Neuronal stem cell (in vitro differentiated cells): ENCODE results near the gene PHACTR3.

Experiments used
- DNase-seq: peaks from one replicate; pipeline ENCODE4 v3.0.0-alpha.2; 2013; ENCODE audit warnings: low spot score
- H2AFZ ChIP-seq: one replicate; pipeline ENCODE4 v1.6.1; 2013; ENCODE audit warnings: mild to moderate bottlenecking, low read length, inconsistent platforms
- H2AK5ac ChIP-seq: 2 replicates; pipeline ENCODE4 v1.6.1; 2013; ENCODE audit warnings: low read depth, mild to moderate bottlenecking, inconsistent platforms, low read length, moderate library complexity, mixed read lengths
- H2BK120ac ChIP-seq: 2 replicates; pipeline ENCODE4 v1.6.1; 2013; ENCODE audit warnings: low read depth, mild to moderate bottlenecking, inconsistent platforms, low read length, moderate library complexity, mixed read lengths
- H2BK12ac ChIP-seq: one replicate; pipeline ENCODE4 v1.6.1; 2013; ENCODE audit warnings: low read length, inconsistent platforms
- H2BK15ac ChIP-seq: 2 replicates; pipeline ENCODE4 v1.6.1; 2013; ENCODE audit warnings: mild to moderate bottlenecking, low read length, inconsistent platforms, mixed read lengths
- H2BK5ac ChIP-seq: one replicate; pipeline ENCODE4 v1.6.1; 2013; ENCODE audit warnings: inconsistent platforms, mild to moderate bottlenecking, low read length, moderate library complexity
- H3K14ac ChIP-seq: one replicate; pipeline ENCODE4 v1.6.1; 2013; ENCODE audit warnings: low read length, inconsistent platforms
- H3K18ac ChIP-seq: 2 replicates; pipeline ENCODE4 v1.6.1; 2013; ENCODE audit warnings: low read length, inconsistent platforms
- H3K23ac ChIP-seq: 2 replicates; pipeline ENCODE4 v1.6.1; 2013; ENCODE audit warnings: low read depth, mild to moderate bottlenecking, mixed read lengths, low read length, inconsistent platforms; ENCODE audit not compliant: poor library complexity
- H3K27ac ChIP-seq: replicated peaks from 3 replicates; pipeline ENCODE4 v1.5.1; 2013; ENCODE audit warnings: low read length, inconsistent platforms
- H3K27me3 ChIP-seq, 3 experiments: 2 replicates each; pipeline ENCODE4 v1.6.1; 2013; ENCODE audit warnings: low read length in 3 of 3, mild to moderate bottlenecking in 2 of 3, inconsistent platforms in 1 of 3, low read depth in 1 of 3, mixed read lengths in 1 of 3, moderate library complexity in 1 of 3; ENCODE audit not compliant: control insufficient read depth in 3 of 3, insufficient read depth in 3 of 3
- H3K36me3 ChIP-seq, 2 donors: replicated peaks in 1 of 2; 2 replicates each; pipeline ENCODE4 v1.6.1; 2013; ENCODE audit warnings: low read length in 2 of 2; ENCODE audit not compliant: control insufficient read depth in 2 of 2, insufficient read depth in 2 of 2
- H3K4ac ChIP-seq: 2 replicates; pipeline ENCODE4 v1.6.1; 2013; ENCODE audit warnings: inconsistent platforms, mild to moderate bottlenecking, low read length, moderate library complexity
- H3K4me1 ChIP-seq, 2 donors: 1 replicate in 1 of 2; 2 replicates in 1 of 2; pipeline ENCODE4 v1.6.1; 2013; ENCODE audit warnings: low read length in 2 of 2, low read depth in 1 of 2; ENCODE audit not compliant: control insufficient read depth in 2 of 2, insufficient read depth in 1 of 2
- H3K4me2 ChIP-seq: one replicate; pipeline ENCODE4 v1.6.1; 2013; ENCODE audit warnings: mild to moderate bottlenecking, low read length, inconsistent platforms; ENCODE audit not compliant: insufficient read depth, poor library complexity, severe bottlenecking
- H3K4me3 ChIP-seq, 2 donors: 2 replicates each; pipeline ENCODE4 v1.5.1; 2013; ENCODE audit warnings: low read length in 2 of 2, mild to moderate bottlenecking in 2 of 2, inconsistent platforms in 1 of 2, moderate library complexity in 1 of 2
- H3K79me1 ChIP-seq: one replicate; pipeline ENCODE4 v1.6.1; 2013; ENCODE audit warnings: low read depth, mild to moderate bottlenecking, inconsistent platforms, low read length, moderate library complexity
- H3K9ac ChIP-seq: one replicate; pipeline ENCODE4 v1.6.1; 2013; ENCODE audit warnings: mild to moderate bottlenecking, low read depth, low read length, inconsistent platforms; ENCODE audit not compliant: poor library complexity
- H3K9me3 ChIP-seq, 2 donors: replicated peaks in 1 of 2; 2 replicates each; pipeline versions ENCODE3 to v1.6.1; 2013; ENCODE audit warnings: low read length in 2 of 2, mild to moderate bottlenecking in 2 of 2, inconsistent platforms in 1 of 2, low read depth in 1 of 2, mixed read lengths in 1 of 2, moderate library complexity in 1 of 2; ENCODE audit not compliant: control insufficient read depth in 2 of 2, insufficient read depth in 1 of 2
- H4K8ac ChIP-seq: one replicate; pipeline ENCODE4 v1.6.1; 2013; ENCODE audit warnings: low read depth, mild to moderate bottlenecking, inconsistent platforms, low read length, moderate library complexity
- H4K91ac ChIP-seq: one replicate; pipeline ENCODE4 v1.6.1; 2013; ENCODE audit warnings: low read length, low read depth, mild to moderate bottlenecking, inconsistent platforms; ENCODE audit not compliant: poor library complexity
- WGBS, 2 donors: extraction: QIAGEN DNeasy Blood & Tissue Kit; methylation state at CpG; one replicate each; pipeline ENCODE4 v1.1.7; 2013; ENCODE audit warnings: missing lambda C conversion rate in 2 of 2, mixed read lengths in 1 of 2; ENCODE audit not compliant: insufficient read length in 2 of 2, insufficient replicate concordance in 1 of 2; ENCODE audit errors: extremely low coverage in 2 of 2; 5-methylcytosine and 5-hydroxymethylcytosine counted together

Gene PHACTR3

GRCh38 chr20:59580146-59580946 lies 24.0 kb upstream of the PHACTR3 start:
- no peak overlapping the region for H3K23ac ChIP-seq
- no peak overlapping the region for H3K18ac ChIP-seq
- H3K27ac ChIP-seq: no peak overlapping the region
- H3K79me1 ChIP-seq: peaks cover 4% of the 10 kb centered on the region
- H4K91ac ChIP-seq: no peak overlapping the region
- no peak overlapping the region for H3K14ac ChIP-seq
- H3K27me3 ChIP-seq: peaks cover 25 to 52% (median 50%) of the 10 kb centered on the region in 3 experiments
- no peak overlapping the region for H2BK120ac ChIP-seq
- no peak overlapping the region for H2AK5ac ChIP-seq
- H2BK15ac ChIP-seq: no peak overlapping the region
- WGBS, 2 donors: no CpG with 5 or more reads among the region's 8 CpGs
- no peak overlapping the region for H4K8ac ChIP-seq
- no peak overlapping the region for H3K9ac ChIP-seq
- H2AFZ ChIP-seq: no peak overlapping the region
- no peak for DNase-seq
- H3K9me3 ChIP-seq: peaks cover 0 to 7% of the 10 kb centered on the region in 2 donors
- no peaks in the 10 kb centered on the region for H3K36me3 ChIP-seq
- H3K4me2 ChIP-seq: no peak overlapping the region
- peaks cover 0 to 2% of the 10 kb centered on the region in 2 donors for H3K4me1 ChIP-seq
- no peak overlapping the region for H3K4me3 ChIP-seq
- H2BK12ac ChIP-seq: no peak overlapping the region
- no peak overlapping the region for H2BK5ac ChIP-seq
- no peak overlapping the region for H3K4ac ChIP-seq

DNA sequence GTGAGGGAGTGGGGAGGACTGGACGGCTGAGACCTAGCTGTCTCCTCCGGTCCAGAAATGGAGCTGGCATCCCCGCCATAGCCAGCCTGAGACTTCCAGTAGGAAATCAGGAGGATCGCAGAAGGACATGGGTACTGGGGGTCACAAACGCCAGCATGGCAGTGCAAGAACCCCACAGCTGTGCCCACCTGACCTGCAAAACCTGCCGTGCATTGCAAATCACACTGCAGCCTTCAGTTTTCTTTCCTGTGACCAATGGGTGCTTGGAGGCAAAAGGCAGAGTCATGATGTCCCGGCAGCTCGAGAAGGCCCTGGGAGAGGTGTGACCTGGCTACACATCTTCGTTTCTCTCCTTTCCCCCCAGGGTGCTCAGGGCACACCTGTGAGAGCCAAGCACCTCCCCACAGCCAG lies 23.3 kb upstream of the PHACTR3 start:
- Histone ChIP-seq H2AK5ac (no peak overlapping the region), H2AFZ (no peak overlapping the region), H2BK15ac (no peak overlapping the region), H2BK120ac (no peak overlapping the region), H3K14ac (no peak overlapping the region), H3K27ac (no peak overlapping the region), H2BK12ac (no peak overlapping the region), H4K91ac (no peak overlapping the region), H2BK5ac (no peak overlapping the region), H3K4me3 (no peak overlapping the region), H4K8ac (no peak overlapping the region), H3K27me3 (peaks cover 25 to 45% (median 44%) of the 10 kb centered on the region in 3 experiments), H3K79me1 (peaks cover 3% of the 10 kb centered on the region), H3K4ac (no peak overlapping the region), H3K23ac (no peak overlapping the region), H3K9me3 (peaks cover 0 to 7% of the 10 kb centered on the region in 2 donors), H3K18ac (no peak overlapping the region), H3K4me2 (no peak overlapping the region), H3K4me1 (peaks cover 0 to 2% of the 10 kb centered on the region in 2 donors), H3K9ac (no peak overlapping the region), H3K36me3 (no peaks in the 10 kb centered on the region)
- no CpG with 5 or more reads among the region's 9 CpGs for WGBS, 2 donors
- no peak for DNase-seq

GRCh38 chr20:59581993-59582679 lies 22.2 kb upstream of the PHACTR3 start:
- no peak overlapping the region for H4K8ac ChIP-seq
- WGBS, 2 donors: no CpG with 5 or more reads among the region's 13 CpGs

More at GRCh38 chr20:59581993-59582679, 22.2 kb upstream of the PHACTR3 start:
- H3K14ac ChIP-seq: no peak overlapping the region
- peaks cover 0 to 2% of the 10 kb centered on the region in 2 donors for H3K4me1 ChIP-seq
- H3K23ac ChIP-seq: no peak overlapping the region
- no peak overlapping the region for H4K91ac ChIP-seq
- H3K36me3 ChIP-seq: no peaks in the 10 kb centered on the region
- DNase-seq: no peak
- no peak overlapping the region for H2AK5ac ChIP-seq
- no peak overlapping the region for H2BK5ac ChIP-seq
- H2BK120ac ChIP-seq: no peak overlapping the region
- no peak overlapping the region for H2AFZ ChIP-seq
- H3K27ac ChIP-seq: no peak overlapping the region
- H3K79me1 ChIP-seq: peaks cover 3% of the 10 kb centered on the region
- H2BK12ac ChIP-seq: no peak overlapping the region
- no peak overlapping the region for H3K4me2 ChIP-seq
- no peak overlapping the region for H3K18ac ChIP-seq
- no peak overlapping the region for H2BK15ac ChIP-seq
- no peak overlapping the region for H3K4me3 ChIP-seq
- H3K4ac ChIP-seq: no peak overlapping the region
- peaks cover 0 to 7% of the 10 kb centered on the region in 2 donors for H3K9me3 ChIP-seq
- no peak overlapping the region for H3K9ac ChIP-seq
- peaks cover 16 to 34% (median 32%) of the 10 kb centered on the region in 3 experiments for H3K27me3 ChIP-seq
